Suprapubic skin (tissue), 3 donors: ENCODE measurements around the gene TRIO.

Source experiments
- POLR2A ChIP-seq, 2 donors: fragments of 450-650 bp; IDR thresholded peaks; one replicate each; pipeline ENCODE4 v1.6.1; 2017; ENCODE audit warnings: antibody characterized with exemption in 2 of 2, mild to moderate bottlenecking in 2 of 2, moderate library complexity in 2 of 2
- TF ChIP-seq, protein P1 (sequence below), 2 donors: fragments of 200-600 bp in 1 of 2; fragments of 450-650 bp in 1 of 2; sonication (generic) in 1 of 2; IDR thresholded peaks; one replicate each; pipeline ENCODE4 v1.5.1; 2016 to 2019; ENCODE audit warnings: antibody characterized with exemption in 2 of 2, mild to moderate bottlenecking in 1 of 2, moderate library complexity in 1 of 2

DNA sequence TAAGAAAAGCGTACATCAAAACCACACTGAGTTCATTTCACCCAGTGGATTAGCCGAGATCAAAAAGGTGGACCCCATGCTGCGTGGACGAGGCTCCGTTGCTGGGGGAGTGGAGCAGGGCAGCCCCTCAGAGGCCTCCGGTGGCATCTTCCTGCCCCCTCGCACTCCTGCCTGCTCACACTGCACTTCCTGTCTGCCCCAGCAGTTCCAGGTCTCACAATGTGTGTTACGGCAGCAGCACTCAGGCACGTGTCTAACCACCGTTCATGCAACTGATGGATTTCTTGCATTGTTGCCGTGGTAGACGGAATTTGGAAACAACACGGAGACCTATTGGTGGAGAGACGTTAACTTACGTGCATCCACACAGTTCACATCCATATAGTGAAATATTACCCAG lies 241.9 kb downstream of the TRIO start:
- no peak for TF ChIP-seq POLR2A (IDR thresholded peaks at IDR 0.05)
- TF ChIP-seq, protein P1, sequence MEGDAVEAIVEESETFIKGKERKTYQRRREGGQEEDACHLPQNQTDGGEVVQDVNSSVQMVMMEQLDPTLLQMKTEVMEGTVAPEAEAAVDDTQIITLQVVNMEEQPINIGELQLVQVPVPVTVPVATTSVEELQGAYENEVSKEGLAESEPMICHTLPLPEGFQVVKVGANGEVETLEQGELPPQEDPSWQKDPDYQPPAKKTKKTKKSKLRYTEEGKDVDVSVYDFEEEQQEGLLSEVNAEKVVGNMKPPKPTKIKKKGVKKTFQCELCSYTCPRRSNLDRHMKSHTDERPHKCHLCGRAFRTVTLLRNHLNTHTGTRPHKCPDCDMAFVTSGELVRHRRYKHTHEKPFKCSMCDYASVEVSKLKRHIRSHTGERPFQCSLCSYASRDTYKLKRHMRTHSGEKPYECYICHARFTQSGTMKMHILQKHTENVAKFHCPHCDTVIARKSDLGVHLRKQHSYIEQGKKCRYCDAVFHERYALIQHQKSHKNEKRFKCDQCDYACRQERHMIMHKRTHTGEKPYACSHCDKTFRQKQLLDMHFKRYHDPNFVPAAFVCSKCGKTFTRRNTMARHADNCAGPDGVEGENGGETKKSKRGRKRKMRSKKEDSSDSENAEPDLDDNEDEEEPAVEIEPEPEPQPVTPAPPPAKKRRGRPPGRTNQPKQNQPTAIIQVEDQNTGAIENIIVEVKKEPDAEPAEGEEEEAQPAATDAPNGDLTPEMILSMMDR (IDR thresholded peaks at IDR 0.05): no peak
